Measurements from ENCODE around the gene TTLL7.

Gene TTLL7

GRCh38 chr1:83816836-83817235 is 182.1 kb downstream of the TTLL7 start:
- DNase-seq (ENCODE audit: low read depth): no peak

GRCh38 chr1:83815330-83815729 is 183.6 kb downstream of the TTLL7 start:
- no peak for DNase-seq (ENCODE audit: low read depth)
